Activated B cell treated with CpG ODN at 0.5 μM for 24 hours (primary cell): ENCODE data around the gene ABHD14A. TPM values are rescaled to one million over a fixed set of nuclear protein-coding genes. Genes with fewer than 3 reads are reported as not detected.

Experiments
- ATAC-seq: fragments of 200-7000 bp; cut with Tn5 transposase; one replicate; pipeline ENCODE4 v1.10.0; 2021; ENCODE audit warnings: low read depth, mild to moderate bottlenecking, moderate library complexity
- CTCF ChIA-PET: fragments of 350-600 bp; sonication (Branson Sonifier 250); formaldehyde crosslinking; loops from one replicate; lab custom pipeline; 2021; ENCODE audit warnings: antibody characterized with exemption; lab: Charles Lee
- POLR2A ChIA-PET: fragments of 350-600 bp; sonication (Branson Sonifier 250); formaldehyde crosslinking; loops from one replicate; lab custom pipeline; 2021; ENCODE audit warnings: antibody characterized with exemption; lab: Charles Lee
- DNase-seq: peaks from one replicate; pipeline ENCODE4 v3.0.0; 2022
- H3K27ac Mint-ChIP-seq: one replicate; pipeline ENCODE4 v1.8.0; 2020; ENCODE audit warnings: mixed read lengths
- H3K27me3 Mint-ChIP-seq: one replicate; pipeline ENCODE4 v1.8.0; 2021; ENCODE audit warnings: mixed read lengths
- H3K36me3 Mint-ChIP-seq: one replicate; pipeline ENCODE4 v1.8.0; 2021; ENCODE audit warnings: low read depth, mixed read lengths
- H3K4me1 Mint-ChIP-seq: one replicate; pipeline ENCODE4 v1.8.0; 2021; ENCODE audit warnings: mixed read lengths
- H3K4me3 Mint-ChIP-seq: one replicate; pipeline ENCODE4 v1.8.0; 2020; ENCODE audit warnings: mild to moderate bottlenecking, mixed read lengths
- H3K9me3 Mint-ChIP-seq: one replicate; pipeline ENCODE4 v1.8.0; 2020; ENCODE audit warnings: mixed read lengths
- CTCF ChIP-seq: fragments of 200-600 bp; IDR thresholded peaks from one replicate; pipeline ENCODE4 v1.8.0; 2022; ENCODE audit warnings: antibody characterized with exemption, mild to moderate bottlenecking
- intact Hi-C: fragments of 100-400 bp; cut with micrococcal nuclease; formaldehyde crosslinking; loops from one replicate; pipeline ENCODE4 v1.15.1; 2024
- total RNA-seq: library from RNA; stranded (reverse); gene quantifications from 2 replicates; pipeline ENCODE4 v1.2.3, GENCODE V29; 2022

ABHD14A gene
- total RNA-seq, 1 donor from 2014 or later = 5.1 TPM

GRCh38 chr3:51964521-51964920, 10.3 kb upstream of the ABHD14A start:
- POLR2A ChIA-PET = no interaction called here
- Mint-ChIP-seq H3K9me3 (no peaks in the 10 kb centered on the region), H3K36me3 (peaks cover 1% of the 10 kb centered on the region), H3K27me3 (peaks cover 5% of the 10 kb centered on the region), H3K4me3 (no peak overlapping the region), H3K27ac (no peak overlapping the region), H3K4me1 (peaks cover 15% of the 10 kb centered on the region)
- DNase-seq (no peak), ATAC-seq (no peak)
- CTCF ChIA-PET = no interaction called here
- no peak for TF ChIP-seq CTCF
- intact Hi-C loops = no loop called here

GRCh38 chr3:51966016-51966415, 8.8 kb upstream of the ABHD14A start:
- DNase-seq (no peak), ATAC-seq (no peak)
- Mint-ChIP-seq H3K27me3 (peaks cover 5% of the 10 kb centered on the region), H3K4me1 (peaks cover 15% of the 10 kb centered on the region), H3K27ac (no peak overlapping the region), H3K36me3 (peaks cover 1% of the 10 kb centered on the region), H3K9me3 (no peaks in the 10 kb centered on the region), H3K4me3 (no peak overlapping the region)
- ChIA-PET POLR2A (no interaction called here), CTCF (interaction anchor here (0.7 kb wide), 1 partner anchor 9 kb away, joined by 3 read pairs; the partner anchor contains the start of gene ABHD14A)
- no peak for TF ChIP-seq CTCF
- intact Hi-C loops = no loop called here

- peaks cover 1% of the 10 kb centered on the region for H3K36me3 Mint-ChIP-seq
- peaks cover 15% of the 10 kb centered on the region for H3K4me1 Mint-ChIP-seq
- CTCF ChIA-PET = no interaction called here
These were observed 8.4 kb upstream of the ABHD14A start for GRCh38 chr3:51966486-51966885.

GRCh38 chr3:51966922-51967383, 7.9 kb upstream of the ABHD14A start:
- H3K36me3 Mint-ChIP-seq = peaks cover 1% of the 10 kb centered on the region
- ChIA-PET CTCF (interaction anchor here (1.4 kb wide), 1 partner anchor 24 kb away, joined by 3 read pairs; the partner anchor contains the start of gene PARP3), POLR2A (interaction anchor here (0.6 to 2.4 kb wide), 6 partner anchors 8 to 583 kb away, joined by 3 to 7 read pairs (median 4); partner anchors contain the start of genes ABHD14A, ACY1, PARP3 and RPL29)
- no peaks in the 10 kb centered on the region for H3K9me3 Mint-ChIP-seq
- peak; percentile 39 for DNase-seq
- H3K27me3 Mint-ChIP-seq = peaks cover 5% of the 10 kb centered on the region
- no peak overlapping the region for H3K27ac Mint-ChIP-seq
- intact Hi-C loops = loop anchor here (1.0 kb wide), 1 partner anchor 11 kb away; no protein-coding TSS in a partner anchor
- peaks cover 15% of the 10 kb centered on the region for H3K4me1 Mint-ChIP-seq
- H3K4me3 Mint-ChIP-seq = peak overlapping the region; percentile 77
- no peak for TF ChIP-seq CTCF
- ATAC-seq = peak; percentile 70

More at GRCh38 chr3:51966486-51966885, 8.4 kb upstream of the ABHD14A start:
- Mint-ChIP-seq H3K27ac (no peak overlapping the region), H3K4me3 (peak overlapping the region; percentile 77), H3K27me3 (peaks cover 5% of the 10 kb centered on the region), H3K9me3 (no peaks in the 10 kb centered on the region)
- ATAC-seq = no peak
- TF ChIP-seq CTCF = no peak
- DNase-seq = no peak
- intact Hi-C loops = no loop called here
- POLR2A ChIA-PET = interaction anchor here (0.6 to 1.8 kb wide), 4 partner anchors 8 to 582 kb away, joined by 3 to 6 read pairs (median 4); partner anchors contain the start of genes ABHD14A, ACY1 and RRP9

- H3K4me1 Mint-ChIP-seq = peaks cover 16% of the 10 kb centered on the region
- peak within 1 kb of the TSS; percentile 66 for H3K27ac Mint-ChIP-seq
- H3K4me3 Mint-ChIP-seq = peak within 1 kb of the TSS; percentile 85
- peak; percentile 77 for ATAC-seq
- POLR2A ChIA-PET = interaction anchor here (0.6 to 2.4 kb wide), 6 partner anchors 15 to 467 kb away, joined by 3 to 7 read pairs (median 5); partner anchors contain the start of genes ACY1, PARP3, RPL29 and RRP9
- CTCF ChIA-PET = interaction anchor here (1.4 kb wide), 1 partner anchor 25 kb away, joined by 3 read pairs; the partner anchor contains the start of gene PARP3
- peaks cover 1% of the 10 kb centered on the region for H3K36me3 Mint-ChIP-seq
- peaks cover 5% of the 10 kb centered on the region for H3K27me3 Mint-ChIP-seq
- no peak for TF ChIP-seq CTCF
- H3K9me3 Mint-ChIP-seq = no peaks in the 10 kb centered on the region
- intact Hi-C loops = loop anchor here (1.0 kb wide), 1 partner anchor 11 kb away; no protein-coding TSS in a partner anchor
- DNase-seq = peak; percentile 42
These were observed 7.3 kb upstream of the ABHD14A start, which contains the start of gene PCBP4 for GRCh38 chr3:51967384-51968169. Gene PCBP4 (minus strand): TSS chr3:51967454. CDS start chr3:51961240, 6,214 bp downstream.
